ENCODE results near the gene ISG15.

Gene ISG15
- total RNA-seq: 36.4 to 45.5 reads per million in 2 donors

DNA sequence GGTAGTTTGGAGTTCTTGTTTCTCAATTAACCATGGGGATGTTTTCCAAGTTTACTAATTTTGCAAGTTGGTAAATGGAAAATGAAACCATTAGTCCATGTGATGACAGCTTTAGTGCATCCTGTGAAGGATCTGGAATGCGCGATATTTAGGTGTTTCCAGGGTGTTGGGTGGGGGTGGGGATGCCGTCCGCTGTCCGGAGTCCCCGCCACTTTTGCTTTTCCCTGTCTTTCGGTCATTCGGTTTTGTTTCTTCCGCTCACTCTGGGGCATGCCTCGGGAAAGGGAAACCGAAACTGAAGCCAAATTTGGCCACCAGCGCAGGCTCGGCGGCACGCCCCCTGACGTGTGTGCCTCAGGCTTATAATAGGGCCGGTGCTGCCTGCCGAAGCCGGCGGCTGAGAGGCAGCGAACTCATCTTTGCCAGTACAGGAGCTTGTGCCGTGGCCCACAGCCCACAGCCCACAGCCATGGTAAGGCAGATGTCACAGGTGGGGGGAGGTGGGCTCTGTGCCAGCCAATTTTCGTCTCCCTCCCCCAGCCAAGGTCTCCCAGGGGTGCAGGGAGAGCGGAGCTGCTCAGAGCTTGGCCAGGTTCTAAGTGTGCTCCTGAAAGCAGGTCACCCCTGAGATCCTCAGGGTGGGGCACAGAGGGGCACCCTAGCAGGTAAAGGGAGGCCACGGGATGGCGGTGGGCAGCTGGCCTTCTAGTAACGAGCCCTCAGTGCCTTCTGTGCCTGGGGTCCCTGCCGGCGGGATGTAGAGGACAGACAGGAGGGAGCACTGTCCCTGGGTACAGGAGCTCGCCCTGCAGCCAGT is at the start of gene ISG15:
Gene ISG15 (plus strand): TSS at position 393 of the 817 bp plus-strand sequence. CDS start 77 bp downstream, at position 470.
- DNase-seq: peak; percentile 82

DNA sequence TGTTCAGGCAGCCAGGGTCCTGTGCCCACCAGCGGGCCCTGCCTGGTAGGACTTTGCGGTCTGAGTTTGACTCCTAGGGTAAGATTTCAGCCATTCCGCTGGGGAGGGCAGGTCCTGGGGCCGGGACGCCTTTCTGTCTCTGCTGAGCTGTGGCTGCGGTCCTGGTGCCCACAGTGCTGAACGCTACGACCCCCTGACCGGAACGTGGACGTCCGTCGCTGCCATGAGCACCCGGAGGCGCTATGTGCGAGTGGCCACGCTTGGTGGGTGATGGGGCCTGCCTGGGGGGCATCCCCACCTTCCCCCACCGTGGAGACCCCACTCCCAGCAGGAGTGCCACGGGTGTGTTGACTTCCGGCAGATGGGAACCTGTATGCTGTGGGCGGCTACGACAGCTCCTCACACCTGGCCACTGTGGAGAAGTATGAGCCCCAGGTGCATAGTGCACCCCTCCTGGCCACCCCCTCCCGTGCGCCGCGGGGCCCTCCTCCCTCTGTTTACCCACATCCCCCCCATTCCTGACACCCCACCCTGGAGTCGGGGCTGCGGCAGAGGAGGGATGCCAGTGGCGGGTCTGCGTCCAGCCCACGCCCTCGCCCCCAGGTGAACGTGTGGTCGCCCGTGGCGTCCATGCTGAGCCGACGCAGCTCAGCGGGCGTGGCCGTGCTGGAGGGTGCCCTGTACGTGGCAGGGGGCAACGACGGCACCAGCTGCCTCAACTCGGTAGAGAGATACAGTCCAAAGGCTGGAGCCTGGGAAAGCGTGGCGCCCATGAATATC is 49.4 kb upstream of the ISG15 start:
- no peak for DNase-seq

DNA sequence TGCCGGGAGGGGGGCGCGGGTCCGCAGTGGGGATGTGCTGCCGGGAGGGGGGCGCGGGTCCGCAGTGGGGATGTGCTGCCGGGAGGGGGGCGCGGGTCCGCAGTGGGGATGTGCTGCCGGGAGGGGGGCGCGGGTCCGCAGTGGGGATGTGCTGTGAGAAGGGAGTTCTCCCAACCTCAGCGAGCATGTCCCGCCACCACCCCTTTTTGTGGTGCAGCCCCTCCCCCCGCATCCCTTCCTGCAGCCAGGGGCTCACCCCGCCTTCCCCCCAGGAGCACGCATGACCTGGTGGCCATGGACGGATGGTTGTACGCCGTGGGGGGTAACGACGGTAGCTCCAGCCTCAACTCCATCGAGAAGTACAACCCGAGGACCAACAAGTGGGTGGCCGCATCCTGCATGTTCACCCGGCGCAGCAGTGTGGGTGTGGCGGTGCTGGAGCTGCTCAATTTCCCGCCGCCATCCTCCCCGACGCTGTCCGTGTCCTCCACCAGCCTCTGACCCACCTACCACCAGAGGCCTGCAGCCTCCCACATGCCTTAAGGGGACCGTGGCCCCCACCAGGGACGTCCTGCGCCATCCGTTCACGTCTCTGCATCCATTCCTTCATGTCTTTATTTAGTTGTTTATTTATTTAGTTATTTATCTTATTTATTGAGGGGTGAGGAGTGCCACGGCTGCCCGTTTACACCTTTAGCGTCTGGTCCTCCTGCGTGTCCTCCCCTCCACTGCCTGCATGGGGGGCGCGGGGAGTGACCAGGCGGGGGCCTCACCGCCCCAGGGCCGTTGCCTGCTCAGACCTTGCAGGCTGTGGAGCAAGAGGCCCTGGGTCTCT is 48.4 kb upstream of the ISG15 start:
- no peak for DNase-seq

DNA sequence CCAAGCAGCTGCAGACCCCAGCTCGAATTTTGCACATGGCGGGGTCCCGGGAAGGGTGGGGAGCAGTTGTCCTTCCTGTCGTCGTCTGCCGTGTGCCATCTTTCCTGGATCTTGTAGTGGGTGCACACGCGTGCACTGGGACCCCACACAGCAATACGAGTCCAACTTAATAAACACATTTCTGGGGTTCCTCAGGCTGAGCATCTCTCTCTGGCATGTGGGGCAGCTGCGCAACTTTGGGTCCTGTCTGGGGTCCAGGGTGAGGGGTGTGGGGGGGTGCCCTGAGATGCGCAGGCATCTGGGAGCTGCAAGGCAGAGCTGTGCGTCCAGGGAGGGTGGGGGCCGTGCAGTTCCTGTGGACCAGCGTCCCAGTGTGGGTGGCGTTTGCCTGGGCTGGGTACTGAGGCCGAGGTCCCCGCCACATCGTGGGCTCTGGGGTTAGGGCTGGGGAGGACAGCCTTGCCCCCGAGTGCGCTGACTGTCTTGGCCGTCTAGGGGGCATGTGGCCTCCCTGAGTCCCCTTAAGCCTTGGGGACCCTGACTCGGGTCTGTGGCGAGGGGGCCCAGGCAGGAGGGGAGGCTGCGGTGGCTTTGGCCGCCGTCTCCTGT is 47.7 kb upstream of the ISG15 start:
- no peak for DNase-seq

DNA sequence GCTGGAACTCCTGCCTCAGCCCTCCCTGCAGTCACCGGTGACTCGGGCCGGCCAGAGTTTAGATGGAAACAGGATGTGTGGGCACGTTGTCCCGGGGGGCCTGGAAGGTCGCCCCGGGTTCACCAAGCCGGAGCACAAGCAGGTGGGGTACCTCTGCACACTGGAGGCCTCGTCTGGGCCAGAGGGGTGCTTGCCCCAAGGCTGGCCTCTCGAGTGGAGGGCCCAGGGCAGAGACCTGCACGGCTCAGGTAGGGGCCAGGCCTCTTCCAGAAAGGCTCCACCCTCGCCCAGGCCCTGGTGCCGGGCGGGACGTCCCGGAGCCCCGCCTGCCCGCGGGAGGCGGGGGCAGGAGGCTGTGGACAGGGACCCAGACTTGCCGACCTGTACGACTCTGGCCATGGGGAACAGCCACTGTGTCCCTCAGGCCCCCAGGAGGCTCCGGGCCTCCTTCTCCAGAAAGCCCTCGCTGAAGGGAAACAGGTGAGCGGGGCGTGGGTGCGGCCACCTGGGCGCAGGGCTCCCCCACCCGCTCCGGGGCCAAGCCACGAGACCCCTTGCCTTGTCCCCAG is 47.1 kb upstream of the ISG15 start, which contains the start of gene PLEKHN1:
Gene PLEKHN1 (plus strand): TSS at position 348 of the 569 bp plus-strand sequence. CDS start 50 bp downstream, at position 398.
- no peak for DNase-seq

DNA sequence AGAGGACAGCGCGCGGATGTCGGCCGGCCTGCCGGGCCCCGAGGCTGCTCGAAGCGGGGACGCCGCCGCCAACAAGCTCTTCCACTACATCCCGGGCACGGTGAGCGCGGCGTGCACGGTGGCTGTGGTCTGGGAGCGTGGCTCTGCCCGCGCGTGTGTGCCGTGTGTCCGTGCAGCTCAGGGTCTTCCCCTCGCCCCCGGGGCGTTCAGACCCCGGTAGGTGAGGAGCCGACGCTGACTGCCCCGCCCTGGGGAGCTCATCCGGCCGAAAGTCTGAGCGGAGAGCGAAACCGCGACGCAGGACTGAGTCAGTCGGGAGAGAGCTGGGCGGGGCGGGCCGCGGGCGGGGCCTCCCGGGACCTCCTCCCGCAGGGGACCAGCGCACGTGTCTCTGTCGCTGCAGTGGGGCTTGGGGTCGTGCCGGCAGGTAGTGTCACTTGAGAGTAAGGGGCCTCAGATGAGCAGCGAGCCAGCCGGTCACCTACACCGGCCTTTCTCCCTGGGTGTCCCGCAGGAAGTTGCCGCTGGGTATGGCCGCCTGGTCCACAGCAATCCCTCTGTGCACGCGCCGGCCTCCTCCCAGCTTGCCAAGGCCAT is 46.5 kb upstream of the ISG15 start:
- DNase-seq: peak; percentile 68

DNA sequence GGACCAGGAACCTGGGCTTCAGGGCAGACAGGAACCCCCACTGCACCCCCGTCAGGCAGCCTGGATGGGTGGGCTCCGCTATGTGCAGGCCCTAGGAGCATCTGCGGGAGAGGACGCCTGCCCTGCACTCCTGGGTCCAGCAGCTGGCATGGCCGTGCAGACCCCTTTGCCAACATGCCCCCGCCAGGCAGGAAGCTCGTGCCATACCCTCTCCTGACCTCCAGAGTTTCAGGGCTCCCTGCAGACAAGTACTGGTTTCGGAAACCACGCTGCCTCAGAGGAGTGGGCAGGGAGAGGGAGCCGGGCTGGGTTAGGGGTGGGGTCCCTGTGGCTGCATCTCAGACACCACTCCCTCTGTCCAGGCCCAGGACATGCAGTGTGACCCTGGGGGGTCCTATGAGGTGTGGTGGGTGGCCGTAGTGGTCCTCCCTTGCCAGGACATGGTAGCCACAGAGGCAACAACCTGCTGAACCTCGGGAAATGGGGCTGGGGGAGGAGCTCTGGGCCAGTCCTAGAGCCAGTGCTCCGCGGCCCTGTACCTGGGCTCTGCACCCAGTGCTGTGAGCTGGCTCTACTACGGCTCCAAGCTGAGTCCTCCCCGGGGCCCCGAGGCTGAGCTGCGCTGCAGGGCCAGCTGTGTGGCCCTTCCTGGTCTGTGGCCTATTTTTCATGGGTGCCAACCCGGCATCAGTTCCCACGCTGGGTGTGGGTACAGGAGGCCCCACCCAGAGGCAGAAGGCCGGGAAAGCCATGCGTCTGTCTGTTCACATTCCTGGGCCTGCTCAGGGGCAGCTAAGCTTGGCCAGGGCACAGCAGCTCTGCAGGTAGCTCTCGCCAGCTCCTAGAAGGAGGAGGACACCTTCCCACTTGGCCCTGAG is 45.6 kb upstream of the ISG15 start:
- no peak for DNase-seq

DNA sequence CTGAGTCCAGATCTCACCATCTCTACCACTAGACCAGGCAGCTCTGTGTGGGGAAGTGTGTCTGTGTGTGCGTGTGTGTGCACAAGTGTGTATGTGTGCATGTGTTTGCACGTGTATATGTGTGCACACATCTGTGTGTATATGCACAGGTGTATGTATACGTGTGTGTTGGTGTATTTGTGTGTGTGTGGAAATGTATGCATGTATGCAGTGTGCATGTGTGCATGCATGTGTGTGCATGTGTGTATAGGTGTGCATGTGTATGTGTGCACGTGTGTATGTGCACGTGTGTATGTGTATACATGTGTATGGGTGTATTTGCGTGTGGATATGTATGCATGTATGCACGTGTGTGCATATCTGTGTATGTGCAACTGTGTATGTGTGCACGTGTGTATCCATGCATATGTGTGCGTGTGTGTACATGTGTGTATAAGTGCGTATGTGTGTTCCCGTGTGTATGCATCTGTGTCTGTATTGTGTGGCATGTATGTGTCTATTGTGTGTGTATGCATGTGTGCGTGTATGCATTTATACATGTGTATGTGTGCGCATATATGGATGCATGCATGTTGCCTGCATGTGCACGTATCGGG is 43.9 kb upstream of the ISG15 start:
- DNase-seq: no peak

DNA sequence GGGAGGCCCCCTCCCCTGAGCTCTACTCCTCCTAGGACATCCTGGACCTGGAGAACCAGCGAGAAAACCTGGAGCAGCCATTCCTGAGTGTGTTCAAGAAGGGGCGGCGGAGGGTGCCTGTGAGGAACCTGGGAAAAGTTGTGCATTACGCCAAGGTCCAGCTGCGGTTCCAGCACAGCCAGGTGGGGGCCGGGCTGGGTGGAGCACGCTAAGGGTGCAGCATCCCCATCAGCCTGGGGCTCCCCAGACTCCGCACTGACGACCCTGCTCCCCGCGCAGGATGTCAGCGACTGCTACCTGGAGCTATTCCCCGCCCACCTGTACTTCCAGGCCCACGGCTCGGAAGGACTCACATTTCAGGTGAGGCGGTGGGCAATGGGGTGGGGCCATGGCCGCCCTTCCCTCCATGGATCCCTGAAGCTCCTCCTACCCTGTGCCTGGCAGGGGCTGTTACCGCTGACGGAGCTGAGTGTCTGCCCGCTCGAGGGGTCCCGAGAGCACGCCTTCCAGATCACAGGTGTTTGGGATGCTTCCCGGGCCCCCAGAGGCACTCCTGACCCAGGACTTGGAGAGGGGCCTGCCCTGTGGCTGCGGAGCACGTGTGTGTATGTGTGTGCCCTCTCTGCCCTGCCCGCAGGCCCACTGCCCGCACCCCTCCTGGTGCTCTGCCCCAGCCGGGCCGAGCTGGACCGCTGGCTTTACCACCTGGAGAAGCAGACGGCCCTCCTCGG is 42.9 kb upstream of the ISG15 start:
- no peak for DNase-seq

DNA sequence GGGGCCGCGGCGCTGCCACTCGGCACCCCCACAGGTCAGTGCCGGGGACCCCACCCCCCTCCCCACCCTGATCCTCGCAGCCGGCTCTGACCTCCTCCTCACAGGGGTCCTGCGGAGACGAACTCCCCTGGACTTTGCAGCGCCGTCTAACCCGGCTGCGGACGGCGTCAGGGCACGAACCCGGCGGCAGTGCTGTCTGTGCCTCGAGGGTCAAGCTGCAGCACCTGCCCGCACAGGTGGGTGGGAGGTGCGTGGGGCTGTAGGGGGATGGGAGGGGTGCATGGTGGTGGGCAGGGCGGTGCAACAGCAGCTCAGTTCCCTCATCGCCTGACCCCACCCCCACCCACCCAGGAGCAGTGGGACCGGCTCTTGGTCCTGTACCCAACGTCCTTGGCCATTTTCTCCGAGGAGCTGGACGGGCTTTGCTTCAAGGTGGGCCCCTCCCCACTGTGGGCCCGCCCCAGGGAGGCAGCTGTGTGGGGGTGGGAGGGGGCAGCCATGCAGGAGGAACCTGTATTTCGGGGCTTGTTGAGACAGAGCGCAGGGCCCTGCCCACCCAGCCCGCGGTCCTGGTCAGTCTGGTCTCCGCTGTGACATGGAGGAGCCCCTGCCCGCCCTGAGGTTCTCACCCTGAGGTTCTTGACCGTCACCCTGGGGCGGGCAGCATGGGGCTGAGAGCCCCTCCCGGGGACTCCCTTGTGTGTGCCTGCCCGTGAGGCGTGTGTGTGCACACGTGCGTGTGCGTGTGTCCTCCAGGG is 42.1 kb upstream of the ISG15 start:
- no peak for DNase-seq

DNA sequence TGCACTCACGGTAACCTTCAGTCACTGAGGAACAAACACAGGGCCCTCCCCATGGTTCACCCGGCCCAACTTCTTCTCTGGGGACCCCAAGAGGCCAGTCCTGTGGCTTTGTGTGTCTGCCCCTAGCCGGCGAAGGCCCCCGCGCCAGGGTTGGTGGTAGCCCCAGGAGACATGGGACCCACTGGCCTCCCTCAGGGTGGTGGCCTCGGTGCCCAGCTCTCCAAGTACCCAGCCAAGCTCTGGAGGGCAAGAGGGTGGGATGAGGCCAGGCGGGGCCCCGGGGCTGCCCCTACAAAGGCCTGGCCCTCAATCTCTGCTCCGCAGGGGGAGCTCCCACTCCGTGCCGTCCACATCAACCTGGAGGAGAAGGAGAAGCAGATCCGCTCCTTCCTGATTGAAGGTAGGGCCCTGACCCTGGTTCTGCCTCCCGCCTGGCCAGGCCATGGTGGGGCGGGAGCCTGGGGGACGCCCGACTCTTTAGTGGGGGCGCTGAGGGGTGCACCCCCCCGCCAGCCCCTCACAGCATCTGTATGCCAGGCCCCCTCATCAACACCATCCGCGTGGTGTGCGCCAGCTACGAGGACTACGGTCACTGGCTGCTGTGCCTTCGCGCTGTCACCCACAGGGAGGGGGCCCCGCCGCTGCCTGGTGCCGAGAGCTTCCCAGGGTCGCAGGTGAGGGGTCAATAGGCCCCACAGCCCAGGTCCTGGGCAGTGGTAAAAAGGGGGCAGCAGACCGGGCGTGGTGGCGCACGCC is 41.4 kb upstream of the ISG15 start:
- DNase-seq: no peak

DNA sequence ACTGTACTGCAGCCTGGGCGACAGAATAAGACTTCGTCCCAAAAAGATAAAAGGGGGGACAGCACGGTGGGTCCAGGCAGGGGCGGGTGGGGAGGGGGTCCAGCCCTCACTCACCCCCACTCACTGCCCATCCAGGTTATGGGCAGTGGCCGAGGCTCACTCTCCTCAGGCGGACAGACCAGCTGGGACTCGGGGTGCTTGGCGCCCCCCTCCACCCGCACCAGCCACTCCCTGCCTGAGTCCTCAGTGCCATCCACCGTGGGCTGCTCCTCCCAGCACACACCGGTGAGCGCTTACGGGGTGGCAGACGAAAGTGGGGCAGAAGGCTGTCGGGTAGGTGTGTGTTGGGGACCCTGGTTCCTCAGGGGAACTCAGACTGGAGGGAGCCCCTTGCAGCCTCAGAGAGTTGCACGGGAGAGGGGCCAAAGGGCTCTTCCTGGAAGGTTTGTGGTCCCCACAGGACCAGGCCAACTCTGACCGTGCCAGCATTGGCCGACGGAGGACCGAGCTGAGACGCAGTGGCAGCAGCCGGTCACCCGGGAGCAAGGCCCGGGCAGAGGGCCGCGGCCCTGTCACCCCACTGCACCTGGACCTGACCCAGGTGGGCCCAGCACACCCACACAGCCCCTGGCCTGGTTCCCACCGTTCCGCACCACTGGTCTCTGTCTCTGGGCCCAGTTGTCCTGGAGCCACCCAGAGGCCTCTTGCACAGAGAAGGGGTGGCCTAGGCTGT is 40.4 kb upstream of the ISG15 start:
- no peak for DNase-seq

DNA sequence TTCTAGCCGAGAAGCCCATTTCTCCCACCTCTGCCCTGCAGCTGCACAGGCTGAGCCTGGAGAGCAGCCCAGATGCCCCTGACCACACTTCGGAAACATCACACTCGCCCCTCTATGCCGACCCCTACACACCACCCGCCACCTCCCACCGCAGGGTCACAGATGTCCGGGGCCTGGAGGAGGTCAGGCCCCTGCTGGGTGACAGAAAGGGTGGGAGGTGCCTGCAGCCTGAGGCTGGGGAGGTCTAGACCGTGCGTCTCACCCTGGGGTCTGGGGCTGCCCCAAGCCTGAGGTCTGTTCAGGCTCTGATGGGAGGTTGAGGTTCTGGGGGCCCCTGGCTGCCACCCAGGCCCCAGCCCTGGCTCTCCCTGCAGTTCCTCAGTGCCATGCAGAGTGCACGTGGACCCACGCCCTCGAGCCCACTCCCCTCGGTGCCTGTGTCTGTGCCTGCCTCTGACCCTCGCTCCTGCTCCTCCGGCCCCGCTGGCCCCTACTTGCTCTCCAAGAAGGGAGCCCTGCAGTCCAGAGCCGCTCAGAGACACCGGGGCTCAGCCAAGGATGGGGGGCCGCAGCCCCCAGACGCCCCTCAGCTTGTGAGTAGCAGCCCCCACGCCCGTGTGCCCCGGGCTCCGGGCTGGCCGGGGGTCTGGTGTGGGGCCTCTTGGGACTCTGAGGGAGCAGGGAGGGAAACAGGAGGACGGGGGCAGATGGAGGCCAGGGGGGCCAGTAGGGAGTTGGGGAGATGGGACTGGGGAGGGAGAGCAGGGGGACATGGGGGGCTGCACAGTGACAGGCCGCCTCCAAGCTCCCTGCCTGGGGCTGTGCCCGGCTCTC is 39.6 kb upstream of the ISG15 start:
- no peak for DNase-seq

DNA sequence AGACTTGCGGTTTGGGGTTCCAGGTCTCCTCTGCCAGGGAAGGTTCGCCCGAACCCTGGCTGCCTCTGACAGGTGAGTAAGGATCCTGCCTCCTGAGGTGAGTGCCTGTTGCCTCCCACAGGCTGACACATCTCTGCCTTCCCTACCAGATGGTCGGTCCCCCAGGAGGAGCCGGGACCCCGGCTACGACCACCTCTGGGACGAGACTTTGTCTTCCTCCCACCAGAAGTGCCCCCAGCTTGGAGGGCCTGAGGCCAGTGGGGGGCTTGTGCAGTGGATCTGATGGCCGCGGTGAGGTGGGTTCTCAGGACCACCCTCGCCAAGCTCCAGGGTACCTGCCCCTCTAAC is 39.0 kb upstream of the ISG15 start:
- DNase-seq: no peak

DNA sequence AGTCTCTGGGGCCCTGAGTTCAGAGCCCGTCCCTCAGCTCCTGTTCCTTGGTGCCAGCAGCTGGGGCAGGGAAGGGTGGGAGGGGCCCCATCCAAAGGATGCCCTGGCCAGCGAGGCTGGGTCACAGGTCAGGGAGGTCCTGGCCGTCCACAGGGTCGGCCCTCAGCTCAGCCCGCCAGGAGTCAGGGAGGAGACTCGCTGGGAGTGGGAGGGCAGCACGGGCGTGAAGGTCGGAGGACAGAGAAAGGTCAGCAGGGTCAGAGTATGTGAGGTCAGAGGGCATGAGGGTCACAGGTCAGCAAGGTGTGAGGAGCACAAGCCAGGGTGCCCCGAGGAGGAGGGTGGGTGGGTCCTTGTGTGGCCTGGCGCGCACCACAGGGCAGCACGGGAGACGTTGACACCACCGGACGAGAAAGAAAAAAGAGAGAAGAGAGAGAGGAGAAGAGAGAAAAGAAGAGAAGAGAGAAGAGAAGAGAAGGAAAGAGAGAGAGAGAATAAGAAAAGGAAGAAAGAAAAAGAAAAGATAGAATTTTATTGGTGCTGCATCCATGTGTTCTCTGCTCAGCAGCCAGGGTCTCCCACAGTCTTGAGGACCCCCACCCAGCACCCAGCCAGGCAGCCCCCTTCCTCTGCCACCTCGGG is 38.5 kb upstream of the ISG15 start:
- no peak for DNase-seq

DNA sequence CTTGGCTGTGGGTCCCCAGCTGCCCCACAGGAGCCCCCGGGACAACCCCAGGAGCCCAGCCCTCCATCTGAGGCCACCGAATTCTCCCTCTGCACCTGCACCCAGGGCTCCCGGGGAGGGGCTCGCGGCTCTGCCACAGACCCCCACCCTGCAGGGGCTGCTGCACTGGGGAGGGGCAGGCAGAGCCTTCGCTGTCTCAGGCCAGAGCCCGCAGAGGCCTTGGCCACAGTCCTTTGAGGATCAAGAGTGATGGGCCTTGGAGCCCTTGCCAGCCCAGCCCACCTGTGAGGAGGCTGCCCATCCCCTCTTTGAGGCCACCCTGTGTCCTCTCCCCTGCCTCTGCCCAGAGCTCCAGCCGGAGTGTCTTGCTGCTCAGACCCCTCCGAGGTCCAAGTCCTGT is 37.9 kb upstream of the ISG15 start:
- DNase-seq: no peak

Data from T-helper 9 cell (primary cell).